GM12878 (cell line): ENCODE data around the gene CCDC54. TPM values are rescaled to one million over a fixed set of nuclear protein-coding genes. Genes with fewer than 3 reads are reported as not detected.

ENCODE experiments used
- ATAC-seq: fragments of 200-7000 bp; cut with Tn5 transposase; 3 replicates; pipeline ENCODE4 v1.9.1; 2020; ENCODE audit warnings: mild to moderate bottlenecking, moderate library complexity
- BruUV-seq: library from RNA; stranded (reverse); fragments of 400-500 nt; replicated peaks from 2 replicates; lab custom pipeline; 2021; lab: Mats Ljungman, UMichigan
- CTCF ChIA-PET: fragments of 300-600 bp; sonication (Branson Sonifier 250); formaldehyde crosslinking; extraction: SDS; loops from one replicate; lab custom pipeline; 2021; ENCODE audit warnings: inconsistent platforms; lab: Yijun Ruan, JAX
- POLR2A ChIA-PET: fragments of 350-600 bp; formaldehyde crosslinking; extraction: SDS; loops from one replicate; lab custom pipeline; 2021; ENCODE audit warnings: inconsistent platforms; lab: Charles Lee
- RAD21 ChIA-PET: fragments of 300-600 bp; sonication (Branson Sonifier 250); formaldehyde crosslinking; loops from one replicate; lab custom pipeline; 2023; ENCODE audit warnings: antibody characterized with exemption; ENCODE audit not compliant: unreplicated experiment; lab: Charles Lee
- SMC1A ChIA-PET: fragments of 300-600 bp; sonication (Branson Sonifier 250); formaldehyde crosslinking; loops from one replicate; lab custom pipeline; 2023; ENCODE audit not compliant: unreplicated experiment, uncharacterized antibody; lab: Charles Lee
- DNase-seq: peaks from one replicate; pipeline ENCODE4 v3.0.0-alpha.2; 2011; ENCODE audit warnings: low read depth, low spot score
- FAIRE-seq: peaks from 3 replicates; lab custom pipeline; 2011; peaks lifted over from hg19 to GRCh38; lab: Jason Lieb, UNC
- H2AFZ ChIP-seq: 2 replicates; pipeline ENCODE4 v1.6.0; 2011; ENCODE audit warnings: low read depth, low read length, control low read depth; ENCODE audit not compliant: control insufficient read depth
- H3K27ac ChIP-seq: 2 replicates; pipeline ENCODE4 v1.5.1; 2011; ENCODE audit warnings: control low read depth; ENCODE audit not compliant: control insufficient read depth, insufficient read depth
- H3K27me3 ChIP-seq, 2 experiments: replicated peaks in 1 of 2; 2 replicates each; pipeline versions ENCODE4 v1.6.0 to v1.6.1; 2011; ENCODE audit warnings: low read length in 1 of 2; ENCODE audit not compliant: control insufficient read depth in 2 of 2, insufficient read depth in 2 of 2
- H3K36me3 ChIP-seq, 2 experiments: 2 replicates each; pipeline ENCODE4 v1.5.1; 2011; ENCODE audit warnings: low read length in 1 of 2; ENCODE audit not compliant: control insufficient read depth in 2 of 2, insufficient read depth in 2 of 2
- H3K4me1 ChIP-seq: 2 replicates; pipeline ENCODE4 v1.6.1; 2011; ENCODE audit warnings: mild to moderate bottlenecking, low read length, moderate library complexity, mixed read lengths; ENCODE audit not compliant: control insufficient read depth, insufficient read depth
- H3K4me2 ChIP-seq: 2 replicates; pipeline ENCODE4 v1.6.0; 2011; ENCODE audit warnings: control low read depth; ENCODE audit not compliant: control insufficient read depth, insufficient read depth
- H3K4me3 ChIP-seq: fragments of 200-600 bp; sonication (generic); 2 replicates; pipeline ENCODE4 v1.5.1; 2016
- H3K79me2 ChIP-seq: 2 replicates; pipeline ENCODE4 v1.6.0; 2011; ENCODE audit warnings: low read length; ENCODE audit not compliant: control insufficient read depth, insufficient read depth
- H3K9ac ChIP-seq: 2 replicates; pipeline ENCODE4 v1.8.0; 2011; ENCODE audit warnings: low read length, control low read depth, mixed read lengths; ENCODE audit not compliant: control insufficient read depth, insufficient read depth
- H3K9me3 ChIP-seq: replicated peaks from 3 replicates; pipeline ENCODE4 v1.5.1; 2011; ENCODE audit warnings: mild to moderate bottlenecking, low read length; ENCODE audit not compliant: control insufficient read depth, insufficient read depth
- H4K20me1 ChIP-seq: 2 replicates; pipeline ENCODE4 v1.6.0; 2011; ENCODE audit not compliant: control insufficient read depth, insufficient read depth
- ASH2L ChIP-seq: fragments of 300-600, 200-600 bp; sonication (generic); IDR thresholded peaks from 2 replicates; pipeline ENCODE4 v1.6.1; 2017; ENCODE audit warnings: low read depth, mild to moderate bottlenecking, borderline replicate concordance
- BMI1 ChIP-seq: fragments of 450-650 bp; IDR thresholded peaks from 2 replicates; pipeline ENCODE4 v1.6.1; 2016; ENCODE audit warnings: mild to moderate bottlenecking, moderate library complexity, borderline replicate concordance
- EP300 ChIP-seq, 2 experiments: fragments of 150-350 bp in 1 of 2; IDR thresholded peaks; 2 replicates each; pipeline ENCODE4 v1.6.1; 2011 to 2012; ENCODE audit warnings: low read depth in 2 of 2, low read length in 2 of 2, borderline replicate concordance in 1 of 2, improper control_type of control experiment in 1 of 2, inconsistent platforms in 1 of 2; ENCODE audit not compliant: control insufficient read depth in 1 of 2
- NR2F1 ChIP-seq: fragments of 450-650 bp; conservative IDR thresholded peaks from 2 replicates; pipeline ENCODE4 v1.6.1; 2017; ENCODE audit warnings: mild to moderate bottlenecking
- PML ChIP-seq: IDR thresholded peaks from 2 replicates; pipeline ENCODE4 v1.6.1; 2012; ENCODE audit warnings: low read length, inconsistent platforms
- WGBS: methylation state at CpG from one replicate; pipeline ENCODE4 v1.1.6; 2016; ENCODE audit warnings: low lambda C conversion rate; ENCODE audit not compliant: insufficient replicate concordance, insufficient coverage; ENCODE audit errors: missing lambda C conversion rate; 5-methylcytosine and 5-hydroxymethylcytosine counted together
- in situ Hi-C: fragments of 300-500 bp; cut with MboI; formaldehyde crosslinking; loops from 9 replicates; pipeline ENCODE4 v1.14.3; 2018; ENCODE audit warnings: mixed read lengths
- intact Hi-C: fragments of 100-400 bp; cut with micrococcal nuclease; formaldehyde crosslinking; loops from one replicate; pipeline ENCODE4 v1.14.2; 2022; ENCODE audit not compliant: unreplicated experiment
- polyA plus RNA-seq, 11 experiments: library from polyadenylated mRNA; depleted of rRNA in 4 of 11; unstranded in 6 of 11; stranded (reverse) in 5 of 11; fragments of >200 nt; fragmentation: Nextera tagmentation in 4 of 11; fragmentation: Illumina TruSeq in 1 of 11; extraction: Ambion mirVana in 4 of 11; extraction: Trizol in 1 of 11; gene quantifications; 1 replicate in 1 of 11; 2 replicates in 10 of 11; pipeline versions ENCODE4 v1.2.1 to v1.2.3, GENCODE V29; 2011 to 2016; ENCODE audit warnings: inconsistent platforms in 2 of 11, missing spikeins in 2 of 11, low read depth in 1 of 11
- total RNA-seq, 4 experiments: library from RNA; depleted of rRNA in 3 of 4; stranded (reverse); fragments of >200 nt in 3 of 4; fragmentation: Illumina TruSeq in 1 of 4; extraction: Trizol in 1 of 4; gene quantifications; 2 replicates each; pipeline versions ENCODE4 v1.2.1 to v1.2.3, GENCODE V29; 2013 to 2021
- TF ChIP-seq, protein P1 (sequence below): fragments of 450-650 bp; IDR thresholded peaks from 2 replicates; pipeline ENCODE4 v1.6.1; 2016; ENCODE audit warnings: mild to moderate bottlenecking, moderate library complexity, borderline replicate concordance

Gene CCDC54
- total and polyA plus RNA-seq, 10 of the 15 experiments (the other 5 are each of a cell fraction or from before 2014, with no cell fraction given), result not detected

DNA sequence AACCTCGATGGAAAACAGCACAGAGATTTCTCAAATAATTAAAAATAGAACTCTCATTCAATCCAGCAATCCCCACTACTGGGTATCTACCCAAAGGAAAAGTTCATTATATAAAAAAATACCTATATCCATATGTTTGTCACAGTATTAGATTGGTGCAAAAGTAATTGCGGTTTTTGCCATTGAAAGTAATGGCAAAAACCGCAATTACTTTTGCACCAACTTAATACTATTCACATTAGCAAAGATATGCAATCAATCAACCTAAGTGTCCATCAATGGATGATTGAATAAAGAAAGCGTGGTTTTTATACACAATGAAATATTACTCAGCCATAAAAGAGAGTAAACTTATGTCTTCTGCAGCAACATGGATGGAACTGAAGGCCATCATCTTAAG lies 12.2 kb upstream of the CCDC54 start:
- Histone ChIP-seq H4K20me1 (no peaks in the 10 kb centered on the region), H3K79me2 (no peaks in the 10 kb centered on the region), H3K9ac (no peak overlapping the region), H3K9me3 (no peaks in the 10 kb centered on the region), H3K27ac (no peak overlapping the region), H3K4me3 (no peak overlapping the region), H3K4me1 (no peaks in the 10 kb centered on the region), H3K36me3 (no peaks in the 10 kb centered on the region), H2AFZ (no peak overlapping the region), H3K4me2 (no peak overlapping the region), H3K27me3 (no peaks in the 10 kb centered on the region)
- 8% methylated on average over 4 of the region's 4 CpGs for WGBS
- DNase-seq (no peak), ATAC-seq (no peak), FAIRE-seq (no peak)
- in situ Hi-C loops, result no loop called here
- no TSS peak for BruUV-seq
- ChIA-PET CTCF (no interaction called here), RAD21 (no interaction called here), POLR2A (no interaction called here), SMC1A (no interaction called here)
- intact Hi-C loops, result no loop called here
- TF ChIP-seq, protein P1, sequence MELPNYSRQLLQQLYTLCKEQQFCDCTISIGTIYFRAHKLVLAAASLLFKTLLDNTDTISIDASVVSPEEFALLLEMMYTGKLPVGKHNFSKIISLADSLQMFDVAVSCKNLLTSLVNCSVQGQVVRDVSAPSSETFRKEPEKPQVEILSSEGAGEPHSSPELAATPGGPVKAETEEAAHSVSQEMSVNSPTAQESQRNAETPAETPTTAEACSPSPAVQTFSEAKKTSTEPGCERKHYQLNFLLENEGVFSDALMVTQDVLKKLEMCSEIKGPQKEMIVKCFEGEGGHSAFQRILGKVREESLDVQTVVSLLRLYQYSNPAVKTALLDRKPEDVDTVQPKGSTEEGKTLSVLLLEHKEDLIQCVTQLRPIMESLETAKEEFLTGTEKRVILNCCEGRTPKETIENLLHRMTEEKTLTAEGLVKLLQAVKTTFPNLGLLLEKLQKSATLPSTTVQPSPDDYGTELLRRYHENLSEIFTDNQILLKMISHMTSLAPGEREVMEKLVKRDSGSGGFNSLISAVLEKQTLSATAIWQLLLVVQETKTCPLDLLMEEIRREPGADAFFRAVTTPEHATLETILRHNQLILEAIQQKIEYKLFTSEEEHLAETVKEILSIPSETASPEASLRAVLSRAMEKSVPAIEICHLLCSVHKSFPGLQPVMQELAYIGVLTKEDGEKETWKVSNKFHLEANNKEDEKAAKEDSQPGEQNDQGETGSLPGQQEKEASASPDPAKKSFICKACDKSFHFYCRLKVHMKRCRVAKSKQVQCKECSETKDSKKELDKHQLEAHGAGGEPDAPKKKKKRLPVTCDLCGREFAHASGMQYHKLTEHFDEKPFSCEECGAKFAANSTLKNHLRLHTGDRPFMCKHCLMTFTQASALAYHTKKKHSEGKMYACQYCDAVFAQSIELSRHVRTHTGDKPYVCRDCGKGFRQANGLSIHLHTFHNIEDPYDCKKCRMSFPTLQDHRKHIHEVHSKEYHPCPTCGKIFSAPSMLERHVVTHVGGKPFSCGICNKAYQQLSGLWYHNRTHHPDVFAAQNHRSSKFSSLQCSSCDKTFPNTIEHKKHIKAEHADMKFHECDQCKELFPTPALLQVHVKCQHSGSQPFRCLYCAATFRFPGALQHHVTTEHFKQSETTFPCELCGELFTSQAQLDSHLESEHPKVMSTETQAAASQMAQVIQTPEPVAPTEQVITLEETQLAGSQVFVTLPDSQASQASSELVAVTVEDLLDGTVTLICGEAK, result peak; percentile 58; the same call in 1 of the 2 replicates
- no peak for TF ChIP-seq NR2F1

DNA sequence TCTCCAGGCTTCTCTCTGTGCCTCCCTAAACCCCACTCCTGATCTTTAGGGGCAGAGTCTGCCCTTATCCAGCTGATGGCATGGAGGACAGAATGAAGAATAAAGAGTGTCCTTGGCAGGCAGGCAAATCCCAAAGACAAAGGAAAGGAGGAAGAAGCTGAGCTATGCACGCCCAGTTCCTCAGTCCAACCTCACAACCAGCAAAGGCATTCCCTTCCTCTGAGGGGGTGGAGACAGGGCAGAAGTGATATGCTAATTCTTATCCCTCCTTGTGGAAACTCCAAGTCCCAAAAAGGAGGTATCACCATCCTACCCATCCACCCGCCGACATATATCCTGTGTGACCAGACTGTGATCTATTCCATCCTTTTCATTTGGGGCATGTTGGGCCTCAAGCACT lies 10.5 kb upstream of the CCDC54 start:
- H3K27ac ChIP-seq, result no peak overlapping the region
- ChIA-PET SMC1A (no interaction called here), RAD21 (no interaction called here), CTCF (no interaction called here), POLR2A (no interaction called here)
- 60% methylated on average over 3 of the region's 3 CpGs for WGBS
- H3K4me3 ChIP-seq, result no peak overlapping the region
- DNase-seq (no peak), ATAC-seq (no peak), FAIRE-seq (no peak)
- no peaks in the 10 kb centered on the region for H3K36me3 ChIP-seq
- H3K79me2 ChIP-seq, result no peaks in the 10 kb centered on the region
- H3K9ac ChIP-seq, result no peak overlapping the region
- intact Hi-C loops (no loop called here), in situ Hi-C loops (no loop called here)
- H2AFZ ChIP-seq, result no peak overlapping the region; the same call in 1 of the 2 replicates
- TF ChIP-seq BMI1 (no peak), EP300 (IDR thresholded peaks at IDR 0.05; ENCODE audit: borderline replicate concordance in 1 of 2, control insufficient read depth in 1 of 2, low read depth in 2 of 2, low read length in 2 of 2) (no peak), ASH2L (no peak), PML (no peak)
- no peaks in the 10 kb centered on the region for H3K27me3 ChIP-seq
- no peaks in the 10 kb centered on the region for H4K20me1 ChIP-seq
- no peaks in the 10 kb centered on the region for H3K4me1 ChIP-seq
- H3K9me3 ChIP-seq, result no peaks in the 10 kb centered on the region
- H3K4me2 ChIP-seq, result no peak overlapping the region
- no TSS peak for BruUV-seq
